Esophagus squamous epithelium (tissue), 4 donors: Measurements from ENCODE around the gene FSHR. TPM values are rescaled to one million over a fixed set of nuclear protein-coding genes. Genes with fewer than 3 reads are reported as not detected.

Source experiments
- small RNA-seq, 4 donors: library from RNA; depleted of rRNA; stranded (forward); fragments of <200 nt; gene quantifications; one replicate each; pipeline ENCODE3, GENCODE V24; 2016
- total RNA-seq, 4 donors: library from RNA; depleted of rRNA; stranded (reverse); fragments of >200 nt; gene quantifications; one replicate each; pipeline ENCODE4 v1.1.0, GENCODE V29; 2016

The FSHR gene
- total RNA-seq, 4 donors from 2014 or later: not detected

Small RNA genes within 50 kb of the gene (small RNA-seq; reads per million reads assigned to genes)
- 0 reads per million in 4 donors for gene MIR548BA
